Gastroesophageal sphincter (tissue), 3 donors: ENCODE results near the gene NR6A1.

ENCODE experiments used
- POLR2A ChIP-seq, 2 donors: fragments of 450-650 bp; IDR thresholded peaks; one replicate each; pipeline ENCODE4 v1.6.1; 2017; ENCODE audit warnings: antibody characterized with exemption in 2 of 2, mild to moderate bottlenecking in 2 of 2, moderate library complexity in 1 of 2
- POLR2AphosphoS5 ChIP-seq: sonication (generic); formaldehyde crosslinking; IDR thresholded peaks from one replicate; pipeline ENCODE4 v1.6.1; 2017; ENCODE audit warnings: antibody characterized with exemption
- TF ChIP-seq, protein P1 (sequence below), 4 experiments: fragments of 200-600 bp in 2 of 4; fragments of 450-650 bp in 2 of 4; sonication (generic) in 1 of 4; IDR thresholded peaks; one replicate each; pipeline ENCODE4 v1.5.1; 2017 to 2019; ENCODE audit warnings: antibody characterized with exemption in 4 of 4, mild to moderate bottlenecking in 2 of 4, moderate library complexity in 2 of 4

DNA sequence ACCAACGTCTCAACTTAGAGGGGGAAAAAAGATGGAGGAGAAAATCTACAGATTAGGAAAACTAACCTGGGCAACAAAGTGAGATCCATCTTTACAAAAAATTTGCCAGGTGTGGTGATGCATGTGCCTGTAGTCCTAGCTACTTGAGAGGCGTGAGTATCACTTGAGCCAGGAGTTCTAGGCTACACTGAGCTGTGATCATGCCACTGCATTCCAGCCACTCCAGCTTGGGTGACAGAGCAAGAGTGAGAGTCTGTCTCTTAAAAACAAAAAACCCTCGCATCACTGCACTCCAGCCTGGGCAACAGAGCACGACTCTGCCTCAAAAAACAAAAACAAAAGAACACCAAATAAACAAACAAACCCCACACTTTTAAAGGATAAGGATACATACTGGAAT lies 165.9 kb downstream of the NR6A1 start:
- no peak for TF ChIP-seq POLR2A (IDR thresholded peaks at IDR 0.05)
- TF ChIP-seq, protein P1, sequence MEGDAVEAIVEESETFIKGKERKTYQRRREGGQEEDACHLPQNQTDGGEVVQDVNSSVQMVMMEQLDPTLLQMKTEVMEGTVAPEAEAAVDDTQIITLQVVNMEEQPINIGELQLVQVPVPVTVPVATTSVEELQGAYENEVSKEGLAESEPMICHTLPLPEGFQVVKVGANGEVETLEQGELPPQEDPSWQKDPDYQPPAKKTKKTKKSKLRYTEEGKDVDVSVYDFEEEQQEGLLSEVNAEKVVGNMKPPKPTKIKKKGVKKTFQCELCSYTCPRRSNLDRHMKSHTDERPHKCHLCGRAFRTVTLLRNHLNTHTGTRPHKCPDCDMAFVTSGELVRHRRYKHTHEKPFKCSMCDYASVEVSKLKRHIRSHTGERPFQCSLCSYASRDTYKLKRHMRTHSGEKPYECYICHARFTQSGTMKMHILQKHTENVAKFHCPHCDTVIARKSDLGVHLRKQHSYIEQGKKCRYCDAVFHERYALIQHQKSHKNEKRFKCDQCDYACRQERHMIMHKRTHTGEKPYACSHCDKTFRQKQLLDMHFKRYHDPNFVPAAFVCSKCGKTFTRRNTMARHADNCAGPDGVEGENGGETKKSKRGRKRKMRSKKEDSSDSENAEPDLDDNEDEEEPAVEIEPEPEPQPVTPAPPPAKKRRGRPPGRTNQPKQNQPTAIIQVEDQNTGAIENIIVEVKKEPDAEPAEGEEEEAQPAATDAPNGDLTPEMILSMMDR (IDR thresholded peaks at IDR 0.05) = no peak
- no peak for TF ChIP-seq POLR2AphosphoS5
